Mesothelial cell of epicardium (in vitro differentiated cells): Measurements from ENCODE around the gene NGF. TPM values are rescaled to one million over a fixed set of nuclear protein-coding genes. Genes with fewer than 3 reads are reported as not detected.

Experiments used
- DNase-seq, 2 experiments: peaks; one replicate each; pipeline ENCODE4 v3.0.0; 2021; ENCODE audit warnings: low spot score in 2 of 2; ENCODE audit not compliant: unreplicated experiment in 2 of 2
- H3K27ac Mint-ChIP-seq: 2 replicates; pipeline ENCODE4 v1.8.0; 2021; ENCODE audit warnings: mixed read lengths
- H3K27me3 Mint-ChIP-seq: 2 replicates; pipeline ENCODE4 v1.8.0; 2021; ENCODE audit warnings: low read depth, mixed read lengths
- H3K36me3 Mint-ChIP-seq: 2 replicates; pipeline ENCODE4 v1.8.0; 2021; ENCODE audit warnings: mixed read lengths
- H3K4me1 Mint-ChIP-seq: 2 replicates; pipeline ENCODE4 v1.8.0; 2021; ENCODE audit warnings: mixed read lengths
- H3K4me3 Mint-ChIP-seq: 2 replicates; pipeline ENCODE4 v1.8.0; 2021; ENCODE audit warnings: mild to moderate bottlenecking, moderate library complexity, mixed read lengths
- H3K9me3 Mint-ChIP-seq: 2 replicates; pipeline ENCODE4 v1.8.0; 2021; ENCODE audit warnings: mixed read lengths
- total RNA-seq: library from RNA; stranded (reverse); gene quantifications from 3 replicates; pipeline ENCODE4 v1.2.1, GENCODE V29; 2021
- TF ChIP-seq, protein P1 (sequence below): fragments of 200-600 bp; sonication (generic); IDR thresholded peaks from one replicate; pipeline ENCODE4 v1.5.0; 2021; ENCODE audit warnings: antibody characterized with exemption; ENCODE audit not compliant: unreplicated experiment

Gene NGF
- total RNA-seq, 1 donor from 2014 or later: 4.2 TPM

GRCh38 chr1:115320377-115320776 is 17.7 kb downstream of the NGF start:
- no peaks in the 10 kb centered on the region for H3K4me1 Mint-ChIP-seq
- no peaks in the 10 kb centered on the region for H3K9me3 Mint-ChIP-seq
- H3K36me3 Mint-ChIP-seq: no peaks in the 10 kb centered on the region
- H3K27ac Mint-ChIP-seq: no peak overlapping the region
- H3K4me3 Mint-ChIP-seq: no peak overlapping the region
- no peak for DNase-seq
- TF ChIP-seq, protein P1, sequence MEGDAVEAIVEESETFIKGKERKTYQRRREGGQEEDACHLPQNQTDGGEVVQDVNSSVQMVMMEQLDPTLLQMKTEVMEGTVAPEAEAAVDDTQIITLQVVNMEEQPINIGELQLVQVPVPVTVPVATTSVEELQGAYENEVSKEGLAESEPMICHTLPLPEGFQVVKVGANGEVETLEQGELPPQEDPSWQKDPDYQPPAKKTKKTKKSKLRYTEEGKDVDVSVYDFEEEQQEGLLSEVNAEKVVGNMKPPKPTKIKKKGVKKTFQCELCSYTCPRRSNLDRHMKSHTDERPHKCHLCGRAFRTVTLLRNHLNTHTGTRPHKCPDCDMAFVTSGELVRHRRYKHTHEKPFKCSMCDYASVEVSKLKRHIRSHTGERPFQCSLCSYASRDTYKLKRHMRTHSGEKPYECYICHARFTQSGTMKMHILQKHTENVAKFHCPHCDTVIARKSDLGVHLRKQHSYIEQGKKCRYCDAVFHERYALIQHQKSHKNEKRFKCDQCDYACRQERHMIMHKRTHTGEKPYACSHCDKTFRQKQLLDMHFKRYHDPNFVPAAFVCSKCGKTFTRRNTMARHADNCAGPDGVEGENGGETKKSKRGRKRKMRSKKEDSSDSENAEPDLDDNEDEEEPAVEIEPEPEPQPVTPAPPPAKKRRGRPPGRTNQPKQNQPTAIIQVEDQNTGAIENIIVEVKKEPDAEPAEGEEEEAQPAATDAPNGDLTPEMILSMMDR: no peak
- H3K27me3 Mint-ChIP-seq: no peaks in the 10 kb centered on the region

- TF ChIP-seq, protein P1: no peak
- Mint-ChIP-seq H3K27ac (no peak overlapping the region), H3K9me3 (no peaks in the 10 kb centered on the region), H3K4me1 (peaks cover 5% of the 10 kb centered on the region), H3K4me3 (no peak overlapping the region), H3K36me3 (no peaks in the 10 kb centered on the region), H3K27me3 (no peaks in the 10 kb centered on the region)
- no peak for DNase-seq
Measured at GRCh38 chr1:115319706-115320105, 18.3 kb downstream of the NGF start.

GRCh38 chr1:115317101-115318012 is 20.7 kb downstream of the NGF start:
- TF ChIP-seq, protein P1: no peak
- Mint-ChIP-seq H3K27ac (no peak overlapping the region), H3K4me1 (peaks cover 11% of the 10 kb centered on the region), H3K9me3 (no peaks in the 10 kb centered on the region), H3K36me3 (no peaks in the 10 kb centered on the region), H3K4me3 (no peak overlapping the region), H3K27me3 (no peaks in the 10 kb centered on the region)
- no peak for DNase-seq

DNA sequence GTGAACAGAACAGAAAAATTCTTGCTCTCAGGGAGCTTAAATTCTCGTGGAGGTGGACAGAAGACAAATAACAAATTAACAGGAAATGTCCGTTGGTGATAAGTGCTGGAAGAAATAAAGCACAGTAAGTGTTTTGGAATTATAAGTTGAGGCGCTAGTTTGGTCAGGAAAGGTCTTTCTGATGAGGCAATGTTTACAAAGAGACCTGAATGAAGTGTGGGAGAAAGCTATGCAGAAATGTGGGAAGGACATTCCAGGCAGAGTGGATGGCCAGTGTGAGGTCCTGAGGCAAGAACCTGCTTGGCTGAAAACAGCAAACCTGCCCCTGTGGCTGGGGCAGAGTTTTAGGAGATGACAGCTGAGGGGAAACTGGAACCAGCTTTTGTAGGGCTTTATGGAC is 23.3 kb downstream of the NGF start:
- Mint-ChIP-seq H3K4me1 (peaks cover 15% of the 10 kb centered on the region), H3K27ac (no peak overlapping the region), H3K36me3 (no peaks in the 10 kb centered on the region), H3K9me3 (no peaks in the 10 kb centered on the region), H3K4me3 (no peak overlapping the region), H3K27me3 (no peaks in the 10 kb centered on the region)
- TF ChIP-seq, protein P1: no peak
- no peak for DNase-seq

DNA sequence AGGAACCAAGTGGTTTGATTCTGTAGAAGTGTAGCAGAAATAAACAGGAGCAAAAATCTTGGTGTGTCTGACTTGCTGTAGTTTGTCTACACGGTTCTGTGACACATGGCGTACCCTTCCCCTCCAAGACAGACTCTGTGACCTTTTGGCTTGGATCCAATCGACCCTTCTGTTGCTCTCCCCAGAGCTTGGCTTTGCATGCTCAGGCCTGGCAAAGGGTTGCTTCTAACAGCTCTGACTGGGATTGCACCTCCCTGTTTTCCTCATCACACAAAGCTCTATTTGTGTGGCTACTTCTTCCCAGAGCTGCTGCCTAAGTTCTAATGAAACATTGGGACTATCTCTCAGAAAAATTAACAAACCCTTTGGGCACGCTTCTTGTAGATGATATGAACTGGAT is 24.0 kb downstream of the NGF start:
- no peaks in the 10 kb centered on the region for H3K27me3 Mint-ChIP-seq

More for the DNA sequence above, 24.0 kb downstream of the NGF start:
- Mint-ChIP-seq H3K9me3 (no peaks in the 10 kb centered on the region), H3K4me1 (peaks cover 15% of the 10 kb centered on the region), H3K36me3 (no peaks in the 10 kb centered on the region), H3K27ac (no peak overlapping the region), H3K4me3 (no peak overlapping the region)
- no peak for DNase-seq
- TF ChIP-seq, protein P1: no peak
